Fibroblast of skin of left biceps (primary cell): ENCODE results near the gene LANCL2.
"Not testable (repeated sequence)": the region's sequence is repeated elsewhere in the genome, so short reads cannot be mapped to it uniquely, and the experiment has no call there.

ENCODE experiments used
- DNase-seq, 2 experiments: peaks; one replicate each; pipeline ENCODE4 v3.0.0-alpha.2; 2013; ENCODE audit warnings: low read depth in 2 of 2

Gene LANCL2, protein sequence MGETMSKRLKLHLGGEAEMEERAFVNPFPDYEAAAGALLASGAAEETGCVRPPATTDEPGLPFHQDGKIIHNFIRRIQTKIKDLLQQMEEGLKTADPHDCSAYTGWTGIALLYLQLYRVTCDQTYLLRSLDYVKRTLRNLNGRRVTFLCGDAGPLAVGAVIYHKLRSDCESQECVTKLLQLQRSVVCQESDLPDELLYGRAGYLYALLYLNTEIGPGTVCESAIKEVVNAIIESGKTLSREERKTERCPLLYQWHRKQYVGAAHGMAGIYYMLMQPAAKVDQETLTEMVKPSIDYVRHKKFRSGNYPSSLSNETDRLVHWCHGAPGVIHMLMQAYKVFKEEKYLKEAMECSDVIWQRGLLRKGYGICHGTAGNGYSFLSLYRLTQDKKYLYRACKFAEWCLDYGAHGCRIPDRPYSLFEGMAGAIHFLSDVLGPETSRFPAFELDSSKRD

DNA sequence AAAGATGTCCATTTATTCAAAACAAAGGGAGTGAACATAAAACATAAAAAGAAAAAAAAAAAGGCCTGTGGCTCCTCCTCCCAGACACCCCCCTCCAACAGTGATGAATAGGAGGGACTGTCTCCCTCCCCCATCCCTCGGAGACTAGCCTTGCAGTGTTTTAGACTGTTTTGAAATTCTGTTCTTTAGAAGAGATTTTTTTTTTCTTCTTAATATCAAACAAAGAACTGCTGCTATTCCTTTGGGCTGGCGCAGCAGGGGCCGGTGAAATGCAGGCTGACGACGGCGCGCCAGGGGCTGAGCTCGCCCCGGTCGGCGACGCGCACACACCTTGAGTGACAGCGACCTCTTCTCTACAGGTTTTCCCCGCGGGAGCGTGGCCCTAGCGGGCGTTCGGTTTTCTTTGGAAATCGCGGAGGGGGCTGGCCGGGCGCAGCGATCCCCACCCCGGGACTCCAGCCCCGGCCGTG is at the start of gene LANCL2:
LANCL2 (plus strand) TSS at position 133 of the 470 bp plus-strand sequence. CDS start 689 bp downstream, outside the sequence.
- DNase-seq: no peak

DNA sequence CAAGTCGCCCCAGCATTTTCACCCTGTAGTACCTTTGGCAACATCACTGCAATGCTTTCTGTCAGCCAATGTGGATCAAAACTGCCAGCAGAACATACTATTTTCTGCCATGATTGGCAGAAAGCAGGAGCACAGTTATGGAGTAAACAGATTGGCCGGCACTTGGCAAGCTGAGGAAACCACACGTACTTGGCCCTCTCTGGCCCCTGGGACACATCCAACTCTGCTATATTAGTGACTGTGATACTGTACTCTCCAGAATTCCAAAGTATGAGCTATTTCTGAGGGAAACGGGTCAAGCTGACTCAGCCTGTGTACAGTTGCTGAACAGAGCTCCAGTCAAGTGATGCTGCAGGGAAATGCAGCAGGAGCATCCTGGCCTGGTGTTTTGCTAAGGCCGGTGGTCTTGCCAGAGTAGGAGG is 39.8 kb upstream of the LANCL2 start:
- DNase-seq: peak; percentile 61 to 68

DNA sequence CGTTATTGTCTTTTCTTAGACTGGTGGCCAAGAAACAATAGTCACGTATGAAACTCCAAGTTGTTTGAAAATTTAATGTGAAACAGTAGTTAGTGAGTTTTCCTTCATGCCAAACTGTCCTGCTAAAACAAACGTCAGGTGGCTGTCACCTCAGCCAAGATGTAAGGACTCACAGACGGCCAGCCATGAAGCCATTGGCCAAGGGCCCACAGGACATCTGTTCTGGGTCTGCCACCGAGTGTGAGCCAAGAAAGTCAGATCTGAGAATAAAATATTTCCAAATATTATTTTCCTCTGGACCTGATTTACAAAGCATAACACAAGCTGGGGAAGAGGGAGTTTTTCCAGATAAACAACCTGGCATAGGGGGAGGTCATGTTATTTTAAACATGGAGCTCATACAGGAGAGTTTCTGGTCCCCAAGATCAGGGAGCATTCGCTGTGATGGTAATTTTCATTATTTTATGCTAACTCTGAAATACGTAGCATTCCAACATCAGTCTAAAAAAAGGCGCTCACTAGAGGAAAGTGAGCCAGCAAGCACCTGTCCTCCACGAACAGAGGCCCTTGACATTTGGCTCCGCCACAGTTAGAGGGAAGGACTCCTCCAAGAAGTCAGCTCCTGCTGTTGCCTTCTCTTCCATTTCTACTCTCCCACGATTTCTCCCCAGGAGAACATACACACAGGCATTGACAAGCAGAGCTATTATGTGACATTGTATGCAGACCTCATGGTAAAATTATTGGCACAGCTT is 38.9 kb upstream of the LANCL2 start:
- no peak for DNase-seq

DNA sequence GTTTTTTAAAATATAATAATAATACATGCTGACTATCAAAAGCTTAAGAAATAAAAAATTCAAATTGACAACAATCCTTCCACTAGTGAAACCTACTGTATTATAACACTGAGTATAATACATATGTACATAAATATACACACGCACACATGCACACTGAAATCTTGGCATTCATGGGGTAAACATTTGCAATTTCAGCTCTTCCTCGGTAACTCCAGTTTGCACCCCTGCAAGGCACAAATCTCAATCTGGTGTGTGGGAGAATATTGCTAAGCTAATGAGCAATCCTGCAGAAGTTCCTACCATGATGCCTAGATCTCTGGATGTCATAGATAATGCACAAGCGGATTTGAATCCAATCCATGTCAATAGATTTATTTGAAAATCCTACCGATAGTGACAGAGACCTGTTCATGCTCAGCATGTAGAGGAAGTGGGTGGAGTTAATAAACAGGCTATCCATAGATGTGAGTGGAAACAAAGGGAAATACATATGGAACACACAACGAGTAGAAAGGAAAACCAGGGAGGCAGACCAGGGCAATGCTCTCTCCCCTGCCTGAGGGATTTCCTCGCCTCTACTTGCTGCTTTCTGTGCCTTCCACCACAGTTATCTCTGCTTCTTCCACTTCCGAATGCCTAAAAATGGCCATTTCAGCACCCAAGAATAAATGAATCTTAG is 38.1 kb upstream of the LANCL2 start:
- DNase-seq: no peak

DNA sequence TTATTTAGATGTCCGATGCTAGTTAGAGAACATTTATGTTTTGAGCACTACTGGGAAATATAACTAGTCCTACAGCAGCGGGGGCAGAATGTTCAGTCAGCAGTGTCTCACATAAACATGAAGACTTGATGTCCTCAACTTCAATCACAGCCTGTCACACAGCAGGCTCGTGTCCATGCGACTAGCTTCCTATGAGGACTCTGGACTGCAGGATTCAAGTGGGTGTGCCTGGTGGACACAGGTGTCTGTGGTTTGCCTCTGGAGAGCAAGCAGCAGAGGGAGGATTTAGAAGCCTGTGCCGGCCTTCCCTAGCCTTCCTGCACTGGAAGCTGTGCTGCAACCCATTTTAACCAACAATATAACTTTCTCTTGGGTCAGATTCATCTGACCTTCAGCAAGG is 30.0 kb upstream of the LANCL2 start:
- no peak for DNase-seq

DNA sequence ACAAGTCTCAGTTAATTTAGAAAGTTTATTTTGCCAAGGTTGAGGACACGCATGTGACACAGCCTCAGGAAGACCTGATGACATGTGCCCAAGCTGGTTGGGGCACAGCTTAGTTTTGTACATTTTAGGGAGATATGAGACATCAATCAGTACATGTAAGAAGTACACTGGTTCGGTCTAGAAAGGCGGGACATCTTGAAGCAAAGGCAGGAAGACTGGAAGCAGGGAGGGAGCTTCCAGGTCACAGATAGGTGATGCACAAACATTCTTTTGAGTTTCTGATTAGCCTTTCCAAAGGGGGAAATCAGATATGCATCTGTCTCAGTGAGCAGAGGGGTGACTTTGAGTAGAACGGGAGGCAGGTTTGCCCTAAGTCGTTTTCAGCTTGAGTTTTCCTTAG is 29.4 kb upstream of the LANCL2 start:
- no peak for DNase-seq

DNA sequence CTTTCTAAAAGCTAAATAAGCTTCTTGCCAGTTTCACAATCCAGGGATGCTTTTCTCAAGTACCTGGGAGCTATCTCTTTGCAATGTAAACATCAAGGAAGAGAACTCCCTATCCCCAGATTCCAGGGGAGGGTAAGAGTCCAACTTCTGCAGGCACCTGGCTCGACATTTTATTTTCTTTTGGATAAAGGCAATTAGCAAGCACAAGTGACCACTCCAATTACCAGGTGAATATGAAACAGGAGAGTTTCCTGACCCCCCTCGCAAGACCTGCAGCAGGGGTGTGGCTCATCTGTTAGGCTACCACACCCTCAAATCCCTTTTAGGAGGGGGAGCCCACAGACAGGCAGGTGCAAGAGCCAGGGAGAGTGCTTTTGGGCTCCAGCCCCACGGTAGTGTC is 28.6 kb upstream of the LANCL2 start:
- DNase-seq: no peak

DNA sequence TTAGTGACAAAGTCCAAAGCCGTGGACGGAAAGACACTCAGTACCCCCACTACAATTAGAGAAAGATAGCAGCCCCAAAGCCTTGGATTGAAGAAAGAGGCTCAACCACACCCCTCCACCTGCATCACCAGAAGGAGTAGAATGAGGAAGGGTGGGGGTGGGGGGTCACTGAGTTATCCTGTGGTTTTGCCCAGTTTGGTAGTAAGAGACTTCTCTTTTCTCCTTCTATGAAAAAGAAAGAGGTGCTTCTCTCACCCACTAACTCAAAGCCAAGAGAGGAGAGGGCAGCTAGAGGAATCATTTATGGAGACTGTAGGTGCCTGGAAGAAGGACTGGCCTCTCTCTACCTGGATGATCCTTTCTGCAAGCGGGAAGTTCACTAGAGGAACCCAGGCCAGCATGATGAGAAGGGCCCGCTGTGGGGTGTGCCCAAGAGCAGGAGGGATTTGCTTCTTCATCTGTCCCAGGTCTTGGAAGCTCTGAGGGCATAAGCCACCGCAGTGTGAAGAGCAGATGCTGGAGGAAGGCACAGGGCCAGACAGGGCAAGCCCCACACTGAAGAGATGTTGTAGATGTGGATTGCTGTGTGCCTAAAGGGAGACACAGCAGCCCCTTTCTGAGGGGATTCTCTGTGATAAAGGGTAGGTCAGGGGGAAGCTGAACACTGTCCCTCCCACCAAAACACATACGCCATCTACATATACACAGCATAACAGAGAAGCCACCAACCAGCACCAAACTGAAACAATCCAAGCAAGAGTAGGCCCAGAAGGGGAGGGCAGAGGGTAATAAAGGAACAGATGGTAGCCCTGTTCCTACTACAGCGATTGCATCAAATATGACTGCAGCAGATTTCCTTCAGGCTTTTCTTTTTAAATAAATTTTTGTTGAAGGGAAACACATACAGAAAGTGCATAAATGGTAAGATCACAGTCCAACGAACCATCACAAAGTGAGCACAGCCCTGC is 25.8 kb upstream of the LANCL2 start:
- DNase-seq: no peak

DNA sequence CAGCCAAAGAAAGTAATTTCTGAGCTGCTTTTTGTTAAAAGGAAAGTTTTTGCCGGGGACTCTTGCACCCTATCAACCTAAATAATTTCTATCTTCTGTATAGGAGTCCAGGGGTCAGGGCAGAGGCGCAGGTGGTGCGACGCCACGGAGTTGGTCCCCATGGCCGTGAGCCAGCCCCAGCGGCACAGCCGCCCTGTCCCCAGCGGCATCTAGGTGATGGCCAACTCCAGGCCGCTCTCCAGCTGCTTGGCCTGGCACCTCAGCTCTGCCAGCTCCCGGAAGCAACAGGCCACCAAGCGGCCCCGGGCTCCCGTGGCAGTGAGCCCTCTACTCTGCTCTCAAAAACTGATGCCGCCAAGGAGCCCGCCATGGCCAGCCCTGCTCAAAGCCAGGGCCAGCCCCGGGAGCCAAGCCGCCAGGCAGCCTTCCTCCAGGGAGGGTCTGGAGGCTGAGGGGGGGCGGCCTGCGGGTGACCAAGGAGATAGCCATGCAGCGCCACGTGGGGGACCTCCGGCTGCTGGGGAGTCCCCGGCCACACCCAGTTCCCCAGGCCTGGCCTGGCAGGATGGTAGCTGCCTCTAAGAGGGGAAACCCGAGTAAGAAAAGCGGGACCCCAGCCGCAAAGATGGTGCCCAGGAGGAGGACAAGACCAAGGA is 22.8 kb upstream of the LANCL2 start:
- no peak for DNase-seq

DNA sequence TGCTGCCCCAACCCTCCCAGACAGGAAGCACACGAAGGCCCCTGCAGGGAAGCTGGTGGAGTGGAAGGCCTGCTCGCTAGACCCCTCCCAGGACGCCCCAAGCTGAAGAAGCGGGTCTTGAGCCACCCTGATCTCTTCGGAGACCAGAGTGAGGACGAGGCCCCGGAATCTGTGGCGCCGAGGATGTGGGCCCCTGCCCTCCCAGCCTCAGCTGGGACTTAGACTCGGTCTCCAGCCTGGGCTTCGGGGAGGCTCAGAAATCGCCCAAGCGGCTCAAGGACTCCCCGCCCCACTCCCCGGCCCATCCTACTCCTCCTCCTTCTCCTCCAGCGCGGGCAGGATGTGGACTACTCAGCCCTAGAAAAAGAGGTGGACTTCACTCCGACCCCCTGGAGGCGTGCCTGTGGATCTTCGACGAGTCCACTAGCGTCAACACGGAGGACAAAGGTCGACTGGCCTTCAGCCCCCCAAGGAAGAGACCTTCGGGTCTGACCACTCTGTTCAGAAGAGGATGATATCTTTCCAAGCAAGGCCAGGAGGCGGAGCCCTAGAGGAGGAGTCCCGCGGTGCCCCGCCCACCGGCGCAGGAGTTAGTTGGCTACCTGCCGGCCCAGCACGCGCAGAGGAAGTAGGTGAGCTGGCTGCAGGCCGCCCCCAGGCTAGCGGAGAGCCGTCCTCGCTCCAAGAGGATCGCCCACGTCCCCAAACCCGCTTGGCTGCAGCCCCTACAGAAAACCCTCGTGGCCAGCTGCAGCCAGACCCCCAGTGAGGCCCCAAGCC is 21.9 kb upstream of the LANCL2 start:
- DNase-seq: no peak

DNA sequence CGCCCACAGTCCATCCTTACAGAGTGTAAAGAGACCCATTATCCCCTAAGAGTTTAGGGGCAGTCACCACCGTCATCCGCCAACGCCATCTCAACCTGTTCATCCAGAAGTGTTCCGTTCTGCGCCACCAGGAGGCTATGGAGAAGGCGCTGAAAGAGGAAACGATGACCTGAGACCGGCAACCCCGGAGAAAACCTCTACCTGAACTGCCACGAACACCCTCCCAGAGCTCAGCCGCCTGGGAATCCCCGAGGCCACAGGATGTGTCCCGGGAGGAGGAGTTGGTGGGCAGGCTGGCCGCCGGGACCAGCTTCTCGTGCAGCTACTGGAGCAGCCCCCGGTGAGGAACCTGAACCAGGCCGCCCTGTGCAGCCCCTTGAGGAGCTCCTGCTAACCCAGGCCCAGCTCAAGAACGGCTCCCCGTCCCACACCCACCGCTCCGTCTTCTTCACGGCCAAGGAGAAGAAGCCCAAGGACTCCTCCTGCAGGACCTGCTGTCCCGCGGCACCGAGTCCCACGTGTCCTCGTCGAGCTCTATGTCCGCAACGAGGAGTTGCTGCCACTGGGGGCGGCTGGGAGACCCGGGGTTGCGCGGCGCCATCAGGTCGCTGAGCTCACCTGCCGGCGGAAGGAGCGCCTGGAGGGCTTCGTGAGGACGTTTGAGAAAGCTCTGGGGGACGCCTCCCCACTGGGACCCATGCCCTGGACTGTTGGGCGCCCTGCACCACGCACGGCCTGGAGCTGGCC is 21.1 kb upstream of the LANCL2 start:
- DNase-seq: no peak

DNA sequence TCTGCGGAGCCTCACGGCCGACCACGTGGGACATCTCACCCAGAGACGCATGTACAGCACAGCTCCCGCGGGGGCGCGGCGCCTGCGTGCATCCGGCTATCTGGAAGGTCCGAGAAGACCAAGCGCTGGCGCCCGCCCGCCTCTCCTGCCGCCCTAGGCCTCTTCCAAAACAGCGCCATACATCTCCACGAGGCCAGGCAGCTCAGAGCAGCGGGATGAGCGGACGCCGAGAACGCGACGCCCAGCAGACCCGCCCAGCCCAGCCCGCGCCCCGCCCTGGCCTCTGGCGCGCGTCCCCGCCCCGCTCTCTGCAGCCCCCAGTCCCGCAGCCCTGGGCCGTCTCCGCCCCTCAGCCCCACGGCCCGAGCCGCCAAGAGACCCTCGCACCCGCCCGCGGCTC is 20.3 kb upstream of the LANCL2 start:
- no peak for DNase-seq

DNA sequence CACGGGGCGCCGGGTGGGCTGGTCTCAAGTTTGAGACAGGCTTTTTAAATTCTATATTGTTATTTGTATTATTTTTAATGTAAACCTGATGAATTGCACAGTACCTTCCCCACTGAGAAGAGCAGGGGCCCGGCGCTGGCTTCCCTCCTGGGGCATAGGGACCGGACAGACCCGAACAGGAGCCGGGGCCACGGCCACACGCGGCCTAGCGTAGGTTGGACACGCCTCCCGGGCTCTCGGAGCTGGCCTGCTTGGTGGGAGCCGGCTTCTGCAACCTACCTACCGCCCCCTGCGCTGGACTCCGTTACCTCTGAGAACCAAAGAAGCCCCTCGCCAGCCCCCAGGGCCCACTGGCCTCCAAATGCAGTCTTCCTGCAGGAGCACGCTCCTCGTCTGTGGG is 19.8 kb upstream of the LANCL2 start:
- DNase-seq: no peak

DNA sequence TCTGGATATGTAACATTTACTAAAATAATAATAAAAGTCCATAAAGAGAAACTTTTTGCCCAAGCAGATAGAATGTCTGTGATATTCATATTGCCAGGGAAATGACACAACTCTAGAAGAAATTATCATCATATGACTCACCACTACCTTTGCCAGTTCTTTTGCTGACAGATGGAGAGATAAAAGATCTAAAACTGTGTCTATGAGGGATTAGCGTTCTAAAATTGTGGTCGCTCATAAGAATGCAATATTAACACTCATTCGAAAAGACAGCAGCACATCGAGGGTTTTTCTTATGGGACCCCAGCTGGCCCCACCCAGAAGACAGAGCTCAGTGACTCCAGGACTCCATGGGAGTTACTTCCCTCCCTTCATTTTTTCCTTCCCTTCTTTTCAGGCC is 16.6 kb upstream of the LANCL2 start:
- peak in 1 of 2 experiments; percentile 29 for DNase-seq

DNA sequence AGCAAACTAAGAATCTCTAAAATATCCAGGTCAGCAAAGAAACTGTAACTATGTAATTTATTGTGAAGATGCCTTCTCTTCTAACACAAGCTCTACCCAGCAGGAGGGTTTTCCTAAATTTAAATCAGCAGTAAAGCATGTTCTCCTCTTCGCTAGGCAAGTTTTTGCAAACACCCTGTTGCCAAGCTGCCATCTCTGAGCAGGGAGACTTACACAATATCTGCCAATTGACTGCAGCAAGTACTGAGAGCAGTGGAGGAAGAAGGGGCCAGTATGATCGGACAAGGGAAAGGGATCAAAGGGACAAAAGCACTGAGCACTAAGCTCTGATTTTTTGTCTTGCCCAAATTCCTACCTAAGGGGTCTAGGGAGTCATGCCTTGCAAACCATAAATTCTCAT is 16.0 kb upstream of the LANCL2 start:
- DNase-seq: no peak

DNA sequence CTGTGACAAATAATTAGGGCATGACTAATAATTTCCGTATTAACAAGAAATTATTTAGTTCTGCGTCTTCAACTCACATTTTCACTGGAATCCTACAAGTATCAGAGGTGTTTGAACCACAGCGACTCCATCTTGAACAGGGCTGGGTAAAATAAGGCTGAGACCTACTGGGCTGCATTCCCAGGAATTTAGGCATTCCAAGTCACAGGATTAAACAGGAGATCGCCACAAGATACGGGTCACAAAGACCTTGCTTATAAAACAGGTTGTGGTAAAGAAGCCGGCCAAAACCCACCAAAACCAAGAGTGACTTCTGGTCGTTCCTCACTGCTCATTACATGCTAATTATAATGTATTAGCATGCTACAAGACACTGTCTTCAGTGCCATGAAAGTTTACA is 14.9 kb upstream of the LANCL2 start:
- no peak for DNase-seq

DNA sequence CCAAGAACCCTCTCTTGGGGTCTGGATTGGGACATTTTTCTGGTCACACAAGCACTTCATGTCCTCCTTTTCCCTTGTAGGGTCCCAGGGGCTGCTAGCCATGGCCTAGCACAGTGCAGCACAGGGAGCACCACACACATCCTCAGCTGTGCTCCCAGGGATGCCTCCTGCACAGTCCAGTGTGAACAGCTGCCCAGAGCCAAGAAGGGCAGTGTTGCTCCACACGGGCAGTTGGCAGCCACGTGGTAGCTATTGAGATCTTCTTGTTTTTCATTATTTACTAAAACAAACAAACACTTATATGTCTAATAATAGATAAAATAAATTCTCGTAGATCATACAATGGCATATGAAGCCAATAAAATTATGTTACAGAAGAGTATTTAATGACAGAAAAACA is 13.9 kb upstream of the LANCL2 start:
- no peak for DNase-seq

DNA sequence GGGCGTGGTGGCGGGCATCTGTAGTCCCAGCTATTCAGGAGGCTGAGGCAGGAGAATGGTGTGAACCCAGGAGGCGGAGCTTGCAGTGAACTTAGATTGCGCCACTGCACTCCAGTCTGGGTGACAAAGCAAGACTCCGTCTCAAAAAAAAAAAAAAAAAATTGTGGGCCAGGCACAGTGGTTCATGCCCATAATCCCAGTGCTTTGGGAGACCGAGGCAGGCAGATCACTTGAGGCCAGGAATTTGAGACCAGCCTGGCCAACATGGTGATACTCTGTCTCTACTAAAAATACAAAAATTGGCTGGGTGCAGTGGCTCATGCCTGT is 12.2 kb upstream of the LANCL2 start:
- not testable (repeated sequence) for DNase-seq

DNA sequence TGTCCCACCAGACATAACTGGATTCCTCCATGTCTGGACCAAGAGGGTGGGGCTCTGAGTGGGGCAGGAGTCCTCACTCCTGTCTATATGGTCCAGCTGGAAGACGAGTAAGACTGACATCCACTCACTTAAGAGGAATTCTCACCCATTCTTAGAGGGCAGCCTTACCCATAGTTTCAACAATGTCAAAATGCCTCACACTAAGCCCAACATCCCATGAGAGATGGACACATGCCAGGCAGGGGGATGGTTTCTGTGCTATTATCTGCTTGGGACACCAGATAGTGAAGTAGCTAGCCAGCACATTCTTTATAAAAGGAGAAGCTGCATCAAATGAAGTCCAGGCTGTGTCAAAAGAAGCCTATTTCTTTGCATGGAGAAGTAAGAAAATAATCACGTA is 4.7 kb upstream of the LANCL2 start:
- no peak for DNase-seq
